RWPE2 (cell line): ENCODE results near the gene FLT3LG.
A peak's percentile ranks its signal among the peaks of the same experiment; 100 is the strongest.
"Not testable (repeated sequence)": the region's sequence is repeated elsewhere in the genome, so short reads cannot be mapped to it uniquely, and the experiment has no call there.

Source experiments
- ATAC-seq: fragments of 200-7000 bp; cut with Tn5 transposase; 3 replicates; pipeline ENCODE4 v1.9.1; 2021; ENCODE audit warnings: low read depth
- DNase-seq: peaks from one replicate; pipeline ENCODE4 v3.0.0-alpha.2; 2020; ENCODE audit warnings: low spot score
- H3K27ac ChIP-seq: fragments of 450-650 bp; 2 replicates; pipeline ENCODE4 v1.5.1; 2017; ENCODE audit warnings: mild to moderate bottlenecking; ENCODE audit not compliant: poor library complexity, severe bottlenecking
- H3K27me3 ChIP-seq: fragments of 250-450 bp; sonication (Bioruptor Pico); 2 replicates; pipeline ENCODE4 v1.5.1; 2021; ENCODE audit warnings: mild to moderate bottlenecking, moderate library complexity; ENCODE audit not compliant: insufficient read depth, poor library complexity, severe bottlenecking
- H3K36me3 ChIP-seq: fragments of 250-450 bp; sonication (Bioruptor Pico); 2 replicates; pipeline ENCODE4 v1.5.1; 2020; ENCODE audit warnings: low read depth, mild to moderate bottlenecking, moderate library complexity
- H3K4me1 ChIP-seq: fragments of 250-450 bp; sonication (Bioruptor Pico); 2 replicates; pipeline ENCODE4 v1.5.1; 2021; ENCODE audit warnings: mild to moderate bottlenecking, moderate library complexity; ENCODE audit not compliant: insufficient read depth, poor library complexity, severe bottlenecking
- H3K4me3 ChIP-seq: fragments of 250-450 bp; sonication (Bioruptor Pico); 2 replicates; pipeline ENCODE4 v1.5.1; 2021; ENCODE audit warnings: mild to moderate bottlenecking, moderate library complexity; ENCODE audit not compliant: severe bottlenecking
- H3K9me3 ChIP-seq: fragments of 250-450 bp; sonication (Bioruptor Pico); 2 replicates; pipeline ENCODE4 v1.5.1; 2021; ENCODE audit warnings: mild to moderate bottlenecking, moderate library complexity; ENCODE audit not compliant: severe bottlenecking
- CTCF ChIP-seq: fragments of 450-650 bp; IDR thresholded peaks from one replicate; pipeline ENCODE4 v1.5.1; 2017; ENCODE audit warnings: mild to moderate bottlenecking, moderate library complexity; ENCODE audit not compliant: poor library complexity, severe bottlenecking

FLT3LG gene

DNA sequence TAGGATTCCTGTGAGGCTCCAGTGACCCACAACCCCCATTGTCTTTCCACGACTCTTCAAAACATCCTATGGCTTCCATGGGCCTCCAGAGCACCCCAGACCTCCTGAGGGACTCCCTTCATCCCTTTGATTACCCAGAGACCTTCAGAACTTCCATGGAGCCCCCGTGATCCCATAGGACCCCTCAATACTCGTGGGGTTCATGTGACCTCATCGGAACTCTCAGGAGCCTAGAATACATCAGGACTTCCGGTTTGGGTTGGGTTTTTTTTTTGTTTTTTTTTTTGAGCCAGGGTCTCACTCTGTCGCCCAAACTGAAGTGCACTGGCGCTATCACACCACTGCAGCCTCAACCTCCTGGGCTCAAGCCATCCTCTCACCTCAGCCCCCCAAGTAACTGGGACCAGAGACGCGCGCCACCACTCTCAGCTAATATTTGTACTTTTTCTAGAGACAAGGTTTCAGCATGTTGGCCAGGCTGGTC, 20.2 kb upstream of the FLT3LG start:
- DNase-seq: no peak
- no peaks in the 10 kb centered on the region for H3K27me3 ChIP-seq
- peaks cover 6% of the 10 kb centered on the region for H3K4me1 ChIP-seq
- peak overlapping the region; percentile 47 for H3K4me3 ChIP-seq
- ATAC-seq: no peak
- peaks cover 21% of the 10 kb centered on the region for H3K36me3 ChIP-seq
- no peaks in the 10 kb centered on the region for H3K9me3 ChIP-seq
- peak overlapping the region; percentile 81 for H3K27ac ChIP-seq
- no peak for TF ChIP-seq CTCF

- DNase-seq (no peak), ATAC-seq (no peak)
- Histone ChIP-seq H3K4me3 (no peak overlapping the region), H3K36me3 (peaks cover 10% of the 10 kb centered on the region), H3K27ac (no peak overlapping the region), H3K4me1 (peaks cover 6% of the 10 kb centered on the region), H3K27me3 (no peaks in the 10 kb centered on the region), H3K9me3 (no peaks in the 10 kb centered on the region)
- no peak for TF ChIP-seq CTCF
Measured at GRCh38 chr19:49455773-49456172, 18.2 kb upstream of the FLT3LG start.

DNA sequence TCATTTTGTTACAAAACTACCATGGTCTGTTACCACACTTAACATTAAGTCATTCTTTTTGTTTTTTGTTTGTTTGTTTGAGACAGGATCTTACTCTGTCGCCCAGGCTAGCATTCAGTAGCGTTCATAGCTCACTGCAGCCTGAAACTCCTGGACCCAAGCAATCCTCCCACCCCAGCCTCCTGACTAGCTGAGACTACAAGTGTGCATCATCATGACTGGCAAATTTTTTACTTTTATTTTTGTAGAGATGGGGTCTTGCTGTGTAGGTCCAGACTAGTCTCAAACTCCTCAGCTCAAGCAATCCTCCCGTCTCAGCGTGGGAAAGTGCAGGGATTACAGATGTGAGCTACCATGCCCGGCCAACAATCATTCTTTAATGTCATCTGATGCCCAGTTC, 17.7 kb upstream of the FLT3LG start:
- Histone ChIP-seq H3K27ac (no peak overlapping the region), H3K27me3 (no peaks in the 10 kb centered on the region), H3K36me3 (peaks cover 10% of the 10 kb centered on the region), H3K9me3 (no peaks in the 10 kb centered on the region), H3K4me3 (no peak overlapping the region), H3K4me1 (peaks cover 6% of the 10 kb centered on the region)
- no peak for ATAC-seq
- no peak for TF ChIP-seq CTCF
- DNase-seq: no peak

GRCh38 chr19:49458567-49458903, 15.5 kb upstream of the FLT3LG start:
- no peak for ATAC-seq
- no peak overlapping the region for H3K27ac ChIP-seq
- peaks cover 6% of the 10 kb centered on the region for H3K4me1 ChIP-seq
- H3K36me3 ChIP-seq: peaks cover 10% of the 10 kb centered on the region
- no peaks in the 10 kb centered on the region for H3K9me3 ChIP-seq
- H3K4me3 ChIP-seq: no peak overlapping the region
- TF ChIP-seq CTCF: no peak
- DNase-seq: no peak
- H3K27me3 ChIP-seq: no peaks in the 10 kb centered on the region

- H3K27ac ChIP-seq: no peak overlapping the region
- ATAC-seq: no peak
Measured at GRCh38 chr19:49459388-49459787, 14.6 kb upstream of the FLT3LG start.

DNA sequence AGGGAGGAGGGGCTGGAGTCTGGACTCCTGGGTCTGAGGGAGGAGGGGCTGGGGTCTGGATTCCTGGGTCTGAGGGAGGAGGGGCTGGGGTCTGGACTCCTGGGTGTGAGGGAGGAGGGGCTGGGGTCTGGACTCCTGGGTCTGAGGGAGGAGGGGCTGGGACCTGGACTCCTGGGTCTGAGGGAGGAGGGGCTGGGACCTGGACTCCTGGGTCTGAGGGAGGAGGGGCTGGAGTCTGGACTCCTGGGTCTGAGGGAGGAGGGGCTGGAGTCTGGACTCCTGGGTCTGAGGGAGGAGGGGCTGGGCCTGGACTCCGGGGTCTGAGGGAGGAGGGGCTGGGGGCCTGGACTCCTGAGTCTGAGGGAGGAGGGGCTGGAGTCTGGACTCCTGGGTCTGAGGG, 12.9 kb upstream of the FLT3LG start:
- H3K4me1 ChIP-seq, H3K27me3 ChIP-seq, H3K36me3 ChIP-seq, H3K9me3 ChIP-seq, DNase-seq, ATAC-seq, H3K27ac ChIP-seq, H3K4me3 ChIP-seq: not testable (repeated sequence)

More at GRCh38 chr19:49459388-49459787, 14.6 kb upstream of the FLT3LG start:
- DNase-seq: no peak
- H3K36me3 ChIP-seq: peaks cover 8% of the 10 kb centered on the region
- H3K4me3 ChIP-seq: no peak overlapping the region
- peaks cover 2% of the 10 kb centered on the region for H3K4me1 ChIP-seq
- H3K27me3 ChIP-seq: no peaks in the 10 kb centered on the region
- no peaks in the 10 kb centered on the region for H3K9me3 ChIP-seq
- no peak for TF ChIP-seq CTCF
